ENCODE data around the gene TRAPPC3.

Gene TRAPPC3

DNA sequence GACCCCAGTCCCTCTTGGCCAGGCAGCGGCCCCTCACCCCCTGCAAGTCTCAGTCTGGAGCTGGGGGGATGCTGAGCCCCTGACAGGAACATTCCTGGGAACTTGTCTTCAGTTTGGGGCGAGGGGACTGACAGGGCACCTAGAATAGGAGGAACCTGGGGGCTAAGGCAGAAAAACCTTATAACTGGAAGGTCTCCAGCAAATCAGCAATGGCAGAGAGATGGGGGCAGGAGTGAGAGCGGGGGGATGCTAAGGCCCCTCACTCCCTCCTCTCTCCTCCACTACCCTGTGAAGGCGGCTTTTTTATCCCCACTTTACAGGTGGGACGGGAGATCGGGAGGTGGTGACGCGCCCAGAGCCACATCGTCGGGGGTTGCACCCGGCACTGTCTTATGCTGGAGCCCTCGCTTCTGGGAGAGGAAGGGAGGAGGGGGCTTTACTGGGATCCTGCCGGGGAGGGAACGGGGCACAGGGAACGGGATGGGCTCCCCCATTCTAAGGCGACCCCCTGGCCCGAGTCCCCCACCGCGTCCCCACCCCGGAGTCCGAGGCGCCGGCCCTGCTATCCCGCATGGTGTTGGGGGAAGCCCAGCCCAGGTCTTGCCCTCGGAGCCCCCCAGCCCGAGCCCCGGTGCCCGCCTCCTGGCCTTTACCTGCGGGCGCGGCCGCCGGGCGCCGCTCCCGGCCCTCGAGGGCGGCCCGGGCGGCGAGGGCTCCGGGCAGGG, 24.7 kb downstream of the TRAPPC3 start:
- DNase-seq, result no peak

- DNase-seq, result no peak
Observed at GRCh38 chr1:36123356-36123755, 25.9 kb downstream of the TRAPPC3 start.

DNA sequence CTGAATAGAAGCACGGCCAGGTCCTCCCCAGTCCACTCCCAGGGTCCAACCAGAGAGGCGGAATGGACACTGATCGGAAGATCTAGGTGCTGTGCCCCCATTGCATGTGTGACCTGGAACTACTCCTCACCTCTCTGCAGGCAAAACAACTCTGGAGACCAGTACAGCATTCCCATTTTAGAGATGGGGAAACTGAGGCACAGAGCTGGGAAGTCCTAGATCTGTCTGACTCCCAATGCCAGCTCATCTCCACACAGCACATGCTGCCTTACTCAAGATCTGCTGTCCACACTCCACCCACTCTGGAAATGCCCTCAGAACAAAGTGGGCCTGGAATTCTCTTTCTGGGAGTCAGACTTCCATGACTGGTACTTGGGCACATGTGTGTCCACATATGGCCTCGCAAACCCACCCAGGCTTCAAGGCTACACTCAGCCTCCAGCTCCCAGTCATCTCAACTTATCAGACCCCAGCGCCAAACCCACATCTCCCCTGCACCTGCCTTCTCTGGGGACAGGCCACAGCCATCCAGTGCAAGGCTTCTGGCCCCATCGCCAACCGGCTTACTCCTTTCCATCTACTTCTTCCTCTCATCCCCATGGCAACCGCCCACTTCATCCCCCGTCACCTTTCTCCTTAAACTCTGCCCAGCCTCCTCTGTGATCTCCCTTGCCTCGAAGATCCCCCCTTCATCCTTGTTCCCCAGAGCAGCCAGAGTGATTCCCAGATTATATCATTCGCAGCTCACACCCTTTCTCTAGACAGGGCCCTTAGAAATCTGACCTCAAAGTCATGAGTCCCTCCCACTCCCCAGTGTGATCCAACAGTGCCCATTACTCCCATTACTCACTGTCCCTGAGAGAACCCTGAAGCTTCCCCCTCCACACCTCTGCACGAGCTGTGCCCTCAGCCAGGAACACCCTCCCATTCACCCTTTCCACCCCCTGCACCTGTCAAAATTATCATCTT, 26.9 kb downstream of the TRAPPC3 start:
- DNase-seq, result no peak

- no peak for DNase-seq
Observed at GRCh38 chr1:36119456-36119855, 29.8 kb downstream of the TRAPPC3 start.

DNA sequence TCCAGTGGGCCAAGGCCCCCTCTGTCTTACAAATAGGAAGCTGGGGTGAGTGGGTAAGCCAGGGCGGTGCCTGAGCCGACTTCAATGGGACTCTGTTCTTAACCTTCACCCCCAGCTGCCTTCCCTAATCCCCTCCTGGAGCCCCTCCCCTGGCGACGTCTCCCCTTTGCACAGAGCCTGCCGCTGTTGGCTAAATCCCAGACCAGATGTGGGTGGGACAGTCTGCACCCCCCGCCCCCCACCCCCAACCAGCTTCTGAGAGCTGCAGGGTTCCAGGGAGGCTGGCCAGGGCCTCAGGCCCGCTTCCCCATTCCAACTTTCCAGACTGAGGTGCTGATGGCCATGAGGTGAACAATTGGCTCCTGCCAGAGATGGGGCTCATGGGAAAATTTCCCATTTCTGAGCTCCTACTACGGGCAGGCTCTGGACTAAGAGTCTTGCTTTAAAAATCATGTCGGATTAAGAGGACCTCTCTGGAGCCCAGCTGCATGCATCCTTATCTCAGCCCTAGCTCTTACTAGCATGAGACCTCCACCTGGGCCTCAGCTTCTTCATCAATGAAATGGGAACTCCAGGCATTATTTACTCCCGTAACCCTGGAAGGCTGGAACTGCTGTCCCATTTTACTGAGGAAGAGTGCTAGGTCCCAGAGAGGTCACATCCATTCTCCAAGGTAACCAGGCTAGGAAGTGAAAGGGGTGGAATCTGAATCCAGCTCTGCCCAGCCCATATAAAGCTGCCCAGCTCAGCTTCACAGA, 30.7 kb downstream of the TRAPPC3 start:
- DNase-seq, result no peak

DNA sequence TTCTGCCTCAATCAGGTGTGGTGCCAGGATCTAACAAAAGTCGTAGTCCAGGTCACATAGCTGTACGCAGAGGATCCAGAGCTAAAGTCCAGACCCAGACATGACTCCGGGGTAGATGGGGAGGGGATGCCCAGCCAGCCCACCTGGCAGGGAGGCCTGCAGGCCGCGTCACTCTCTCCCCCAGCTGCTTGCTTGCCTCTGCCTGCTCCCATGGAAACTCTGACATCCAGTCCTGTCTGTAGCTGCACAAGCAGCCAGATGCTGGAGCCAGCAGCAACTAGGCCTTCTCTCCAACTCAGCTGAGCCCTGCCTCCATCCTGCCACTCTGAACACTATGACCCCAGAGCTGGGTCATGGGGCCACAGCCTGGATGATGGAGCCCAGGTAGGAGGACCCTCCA, 32.4 kb downstream of the TRAPPC3 start:
- DNase-seq, result no peak

DNA sequence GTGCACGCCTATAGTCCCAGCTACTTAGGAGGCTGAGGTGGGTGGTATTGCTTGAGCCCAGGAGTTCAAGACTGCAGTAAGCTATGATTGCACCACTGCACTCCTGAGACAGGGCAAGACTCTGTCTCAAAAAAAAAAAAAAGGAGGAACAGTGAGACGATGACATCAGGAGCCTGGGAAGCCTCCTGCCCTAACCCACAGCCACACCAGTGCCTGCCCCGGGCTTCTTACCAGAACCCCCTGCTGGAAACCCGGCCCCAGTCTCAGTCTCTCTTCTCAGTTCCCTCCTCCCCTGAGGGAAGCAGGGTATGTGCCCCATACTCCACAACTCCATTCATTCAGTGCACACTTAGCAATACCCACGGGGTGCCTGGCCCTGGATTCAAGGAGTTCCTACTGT, 33.4 kb downstream of the TRAPPC3 start:
- no peak for DNase-seq

DNA sequence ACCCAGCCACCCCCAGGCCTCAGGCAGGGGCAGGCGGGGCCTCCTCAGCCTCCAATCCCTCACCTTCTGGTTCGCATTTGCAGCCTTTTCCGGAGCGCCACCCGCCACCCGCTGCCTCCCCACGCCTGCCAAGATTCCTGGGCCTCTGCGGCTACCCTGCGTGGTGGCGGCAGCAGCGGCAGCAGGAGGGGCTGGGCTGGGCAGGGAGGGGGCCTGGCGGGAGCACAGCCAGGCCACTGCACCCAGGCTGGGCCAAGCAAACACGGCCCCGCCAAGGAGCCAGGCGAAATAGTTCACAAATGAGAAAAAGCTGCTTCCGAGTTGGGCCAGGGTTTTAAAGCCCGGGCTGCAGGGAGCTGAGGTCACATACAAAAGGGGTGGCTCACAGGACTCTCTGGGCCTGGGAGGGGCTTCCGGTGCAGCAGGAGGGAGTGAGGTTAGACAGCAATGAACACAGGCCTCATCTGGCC, 34.1 kb downstream of the TRAPPC3 start:
- DNase-seq, result no peak

- no peak for DNase-seq
Observed at GRCh38 chr1:36114371-36114770, 34.9 kb downstream of the TRAPPC3 start.

GRCh38 chr1:36112823-36113222, 36.5 kb downstream of the TRAPPC3 start:
- DNase-seq, result no peak

- no peak for DNase-seq
Observed at GRCh38 chr1:36111151-36111550, 38.1 kb downstream of the TRAPPC3 start.

- peak; percentile 44 for DNase-seq
Observed at GRCh38 chr1:36109041-36109679, 40.1 kb downstream of the TRAPPC3 start.

DNA sequence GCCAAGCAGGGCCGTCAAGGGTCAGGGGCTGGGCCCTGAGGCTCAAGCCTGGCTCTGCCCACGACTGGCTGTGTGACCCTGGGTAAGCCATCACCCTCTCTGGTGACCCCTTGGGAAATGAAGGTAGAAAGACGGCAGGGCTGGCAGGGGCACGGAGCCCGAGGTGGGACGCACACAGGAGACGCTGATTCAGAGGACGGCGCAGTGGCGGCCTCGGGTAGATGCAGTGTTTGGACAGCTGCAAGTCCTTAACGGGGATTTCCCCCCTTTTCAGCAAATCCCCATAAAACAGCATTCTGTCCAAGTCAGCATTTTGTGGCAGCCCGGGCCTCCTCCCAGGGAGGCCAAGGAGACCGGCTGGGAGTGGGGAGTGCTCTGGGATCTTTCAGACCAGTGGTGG, 41.0 kb downstream of the TRAPPC3 start:
- no peak for DNase-seq

- no peak for DNase-seq
Observed at GRCh38 chr1:36107394-36107793, 41.9 kb downstream of the TRAPPC3 start.

DNA sequence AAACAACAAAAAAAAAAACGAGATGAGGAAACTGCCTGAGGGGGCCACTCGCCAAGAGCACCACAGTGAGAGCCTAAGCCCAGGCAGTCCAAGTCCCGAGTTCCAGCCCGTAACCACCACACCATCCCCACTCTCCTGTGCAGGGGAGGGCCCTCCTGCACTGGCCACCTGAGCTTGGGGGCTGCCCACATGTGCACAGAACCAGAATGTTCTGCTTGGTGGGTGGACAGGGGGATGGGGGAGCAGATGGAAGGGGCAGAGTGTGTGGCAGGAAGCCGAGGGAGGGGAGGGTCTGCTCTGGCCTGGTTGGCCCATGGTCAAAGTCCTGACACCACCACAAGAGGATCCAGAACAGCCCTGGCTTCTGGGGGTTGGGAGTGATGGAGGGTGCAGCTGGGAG, 43.0 kb downstream of the TRAPPC3 start:
- DNase-seq, result no peak

GRCh38 chr1:36101546-36101945, 47.7 kb downstream of the TRAPPC3 start:
- DNase-seq, result no peak

- DNase-seq, result no peak
Observed at GRCh38 chr1:36100376-36100775, 48.9 kb downstream of the TRAPPC3 start.

- DNase-seq, result peak; percentile 80
Observed at GRCh38 chr1:36099681-36100341, 49.5 kb downstream of the TRAPPC3 start.

- no peak for DNase-seq
Observed at GRCh38 chr1:36098650-36099365, 50.5 kb downstream of the TRAPPC3 start.

DNA sequence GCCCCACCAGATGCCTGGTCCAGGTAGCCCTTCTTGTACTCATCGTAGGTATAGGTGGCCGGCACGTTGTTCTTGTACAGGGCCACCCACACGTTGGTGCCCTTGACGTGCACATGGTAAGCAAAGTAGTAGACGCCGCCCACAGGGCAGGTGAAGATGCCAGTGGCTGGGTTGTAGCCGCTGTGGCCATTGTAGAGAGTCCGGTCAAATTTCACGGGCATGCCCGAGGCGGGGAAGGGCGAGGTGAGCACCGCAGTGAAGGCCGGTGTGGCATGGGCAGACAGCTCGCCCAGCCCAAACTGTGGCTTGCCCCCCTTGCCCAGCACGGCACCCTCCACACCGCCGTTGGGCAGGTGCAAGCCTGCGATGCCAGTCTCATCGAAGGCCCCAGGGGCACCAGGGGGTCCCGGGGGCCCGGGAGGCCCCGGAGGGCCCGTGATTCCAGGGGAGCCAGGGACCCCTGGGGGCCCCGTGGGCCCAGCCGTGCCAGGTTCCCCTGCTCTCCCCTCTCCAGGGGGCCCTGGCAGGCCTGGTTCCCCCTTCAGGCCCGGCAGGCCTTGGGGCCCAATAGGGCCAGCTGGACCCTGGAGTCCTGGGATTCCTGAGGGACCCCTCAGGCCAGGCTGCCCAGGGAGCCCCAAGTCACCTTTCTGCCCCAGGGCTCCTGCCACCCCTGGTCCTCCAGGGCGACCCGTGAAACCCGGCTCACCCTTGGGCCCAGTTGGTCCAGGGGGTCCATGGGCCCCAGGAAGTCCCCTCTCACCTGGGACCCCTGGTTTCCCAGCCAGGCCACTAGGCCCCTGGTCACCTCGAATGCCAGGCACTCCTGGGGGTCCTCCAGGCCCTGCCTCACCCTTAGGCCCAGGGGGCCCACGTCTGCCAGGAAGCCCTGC, 51.3 kb downstream of the TRAPPC3 start:
- no peak for DNase-seq
